Measurements from ENCODE around the gene NFYA.
A peak's percentile ranks its signal among the peaks of the same experiment; 100 is the strongest.

DNA sequence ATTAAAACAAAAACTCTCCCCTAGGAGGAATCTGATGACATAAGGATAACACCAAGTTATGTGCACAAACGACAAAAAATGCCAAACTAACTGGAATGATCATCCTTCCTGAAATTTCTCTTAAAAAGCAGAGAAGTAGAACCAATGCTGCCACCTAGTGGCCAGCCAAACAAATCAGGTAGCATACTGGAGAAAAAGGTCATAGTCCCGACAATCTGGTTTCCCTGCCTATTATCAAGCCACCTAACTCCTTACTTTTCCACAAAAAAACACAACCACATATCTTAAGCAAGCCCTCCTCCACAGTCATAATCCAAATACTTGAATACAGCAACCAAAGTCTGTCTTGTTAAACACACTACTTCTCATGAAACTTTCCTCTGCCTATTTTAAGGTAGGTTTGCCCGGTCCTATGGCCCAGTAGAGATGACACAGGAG, 5.9 kb upstream of the NFYA start:
- TF ChIP-seq, protein P1, sequence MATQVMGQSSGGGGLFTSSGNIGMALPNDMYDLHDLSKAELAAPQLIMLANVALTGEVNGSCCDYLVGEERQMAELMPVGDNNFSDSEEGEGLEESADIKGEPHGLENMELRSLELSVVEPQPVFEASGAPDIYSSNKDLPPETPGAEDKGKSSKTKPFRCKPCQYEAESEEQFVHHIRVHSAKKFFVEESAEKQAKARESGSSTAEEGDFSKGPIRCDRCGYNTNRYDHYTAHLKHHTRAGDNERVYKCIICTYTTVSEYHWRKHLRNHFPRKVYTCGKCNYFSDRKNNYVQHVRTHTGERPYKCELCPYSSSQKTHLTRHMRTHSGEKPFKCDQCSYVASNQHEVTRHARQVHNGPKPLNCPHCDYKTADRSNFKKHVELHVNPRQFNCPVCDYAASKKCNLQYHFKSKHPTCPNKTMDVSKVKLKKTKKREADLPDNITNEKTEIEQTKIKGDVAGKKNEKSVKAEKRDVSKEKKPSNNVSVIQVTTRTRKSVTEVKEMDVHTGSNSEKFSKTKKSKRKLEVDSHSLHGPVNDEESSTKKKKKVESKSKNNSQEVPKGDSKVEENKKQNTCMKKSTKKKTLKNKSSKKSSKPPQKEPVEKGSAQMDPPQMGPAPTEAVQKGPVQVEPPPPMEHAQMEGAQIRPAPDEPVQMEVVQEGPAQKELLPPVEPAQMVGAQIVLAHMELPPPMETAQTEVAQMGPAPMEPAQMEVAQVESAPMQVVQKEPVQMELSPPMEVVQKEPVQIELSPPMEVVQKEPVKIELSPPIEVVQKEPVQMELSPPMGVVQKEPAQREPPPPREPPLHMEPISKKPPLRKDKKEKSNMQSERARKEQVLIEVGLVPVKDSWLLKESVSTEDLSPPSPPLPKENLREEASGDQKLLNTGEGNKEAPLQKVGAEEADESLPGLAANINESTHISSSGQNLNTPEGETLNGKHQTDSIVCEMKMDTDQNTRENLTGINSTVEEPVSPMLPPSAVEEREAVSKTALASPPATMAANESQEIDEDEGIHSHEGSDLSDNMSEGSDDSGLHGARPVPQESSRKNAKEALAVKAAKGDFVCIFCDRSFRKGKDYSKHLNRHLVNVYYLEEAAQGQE (IDR thresholded peaks at IDR 0.05): no peak
- TF ChIP-seq, protein P2, sequence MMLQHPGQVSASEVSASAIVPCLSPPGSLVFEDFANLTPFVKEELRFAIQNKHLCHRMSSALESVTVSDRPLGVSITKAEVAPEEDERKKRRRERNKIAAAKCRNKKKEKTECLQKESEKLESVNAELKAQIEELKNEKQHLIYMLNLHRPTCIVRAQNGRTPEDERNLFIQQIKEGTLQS (IDR thresholded peaks at IDR 0.05): peak; percentile 26
- TF ChIP-seq, protein P3, sequence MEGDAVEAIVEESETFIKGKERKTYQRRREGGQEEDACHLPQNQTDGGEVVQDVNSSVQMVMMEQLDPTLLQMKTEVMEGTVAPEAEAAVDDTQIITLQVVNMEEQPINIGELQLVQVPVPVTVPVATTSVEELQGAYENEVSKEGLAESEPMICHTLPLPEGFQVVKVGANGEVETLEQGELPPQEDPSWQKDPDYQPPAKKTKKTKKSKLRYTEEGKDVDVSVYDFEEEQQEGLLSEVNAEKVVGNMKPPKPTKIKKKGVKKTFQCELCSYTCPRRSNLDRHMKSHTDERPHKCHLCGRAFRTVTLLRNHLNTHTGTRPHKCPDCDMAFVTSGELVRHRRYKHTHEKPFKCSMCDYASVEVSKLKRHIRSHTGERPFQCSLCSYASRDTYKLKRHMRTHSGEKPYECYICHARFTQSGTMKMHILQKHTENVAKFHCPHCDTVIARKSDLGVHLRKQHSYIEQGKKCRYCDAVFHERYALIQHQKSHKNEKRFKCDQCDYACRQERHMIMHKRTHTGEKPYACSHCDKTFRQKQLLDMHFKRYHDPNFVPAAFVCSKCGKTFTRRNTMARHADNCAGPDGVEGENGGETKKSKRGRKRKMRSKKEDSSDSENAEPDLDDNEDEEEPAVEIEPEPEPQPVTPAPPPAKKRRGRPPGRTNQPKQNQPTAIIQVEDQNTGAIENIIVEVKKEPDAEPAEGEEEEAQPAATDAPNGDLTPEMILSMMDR (IDR thresholded peaks at IDR 0.05; ENCODE audit: low read depth, low read length, missing input control): peak; percentile 89
